ENCODE results near the gene DPP6. TPM values are rescaled to one million over a fixed set of nuclear protein-coding genes. Genes with fewer than 3 reads are reported as not detected.

DPP6 gene
- polyA plus RNA-seq, 1 of the 3 experiments (the other 2 are of a cell fraction), result not detected

GRCh38 chr7:154253810-154254209 lies 201.6 kb downstream of the DPP6 start:
- H3K36me3 ChIP-seq (replicated peaks in 1 of 2; ENCODE audit: control insufficient read depth in 1 of 2, insufficient read depth in 2 of 2, low read length in 1 of 2), result no peaks in the 10 kb centered on the region
- TF ChIP-seq SMC3 (IDR thresholded peaks at IDR 0.05; ENCODE audit: low read depth, low read length) (no peak), ELF1 (IDR thresholded peaks at IDR 0.05) (no peak), MEF2A (IDR thresholded peaks at IDR 0.05; ENCODE audit: borderline replicate concordance, low read depth) (no peak), RCOR1 (IDR thresholded peaks at IDR 0.05; ENCODE audit: low read length) (no peak), YY1 (IDR thresholded peaks at IDR 0.05; ENCODE audit: low read depth) (no peak), RAD21 (IDR thresholded peaks at IDR 0.05; ENCODE audit: low read length) (no peak), RXRA (IDR thresholded peaks at IDR 0.05; ENCODE audit: borderline replicate concordance, low read depth) (no peak), FOXM1 (IDR thresholded peaks at IDR 0.05; ENCODE audit: low read depth) (no peak)
- no peak overlapping the region for H2AFZ ChIP-seq (ENCODE audit: low read depth)
- H4K20me1 ChIP-seq (ENCODE audit: insufficient read depth), result no peaks in the 10 kb centered on the region
- H3K4me1 ChIP-seq (ENCODE audit: control insufficient read depth in 1 of 2, insufficient read depth in 2 of 2, low read depth in 1 of 2, low read length in 1 of 2), result peaks cover 0 to 2% of the 10 kb centered on the region in 2 experiments; a peak in 1 of 4 replicates
- H3K79me2 ChIP-seq (ENCODE audit: insufficient read depth), result no peaks in the 10 kb centered on the region
- H3K9me3 ChIP-seq, result no peaks in the 10 kb centered on the region
- H3K9me2 ChIP-seq, result no peaks in the 10 kb centered on the region
- WGBS (ENCODE audit: low lambda C conversion rate), result 53% methylated on average over 6 of the region's 6 CpGs
- no peak overlapping the region for H3K9ac ChIP-seq
- no peak overlapping the region for H3K4me3 ChIP-seq (ENCODE audit: low read depth in 2 of 2, low read length in 1 of 2)
- no peak for DNase-seq
- POLR2A ChIA-PET, result no interaction called here
- H3K4me2 ChIP-seq, result no peak overlapping the region
- no peaks in the 10 kb centered on the region for H3K27me3 ChIP-seq (ENCODE audit: insufficient read depth)
- CTCF ChIA-PET, result interaction anchor here (1.1 kb wide), 1 partner anchor 251 kb away, joined by 3 read pairs; no protein-coding TSS in a partner anchor
- no peaks in the 10 kb centered on the region for H3F3A ChIP-seq (replicated peaks; ENCODE audit: insufficient read depth)
- no peak overlapping the region for H3K27ac ChIP-seq (ENCODE audit: low read depth in 2 of 2, low read length in 1 of 2)

DNA sequence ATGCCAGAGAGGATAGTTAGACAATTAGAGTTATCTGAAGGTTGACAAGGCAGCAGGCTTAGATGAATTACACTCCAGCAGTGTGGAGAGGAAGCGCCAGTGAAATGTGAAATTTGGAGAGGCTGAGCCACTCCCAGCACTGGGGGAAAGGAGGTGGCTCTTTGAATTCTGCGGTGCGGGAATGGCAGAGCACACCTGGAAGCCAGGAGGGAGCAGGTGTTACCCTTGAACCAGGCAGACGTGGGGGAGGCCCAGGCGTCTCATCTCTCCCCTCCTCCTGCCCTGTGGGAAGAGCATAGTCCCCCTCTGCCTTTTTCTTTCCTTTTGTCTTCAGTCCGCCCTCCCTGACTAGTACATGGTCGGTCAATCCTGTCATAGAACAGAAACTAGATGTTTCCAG lies 203.1 kb downstream of the DPP6 start:
- TF ChIP-seq MAX (IDR thresholded peaks at IDR 0.05; ENCODE audit: low read depth) (no peak), NFIC (IDR thresholded peaks at IDR 0.05; ENCODE audit: borderline replicate concordance) (no peak), TEAD4 (IDR thresholded peaks at IDR 0.05; ENCODE audit: borderline replicate concordance, insufficient read depth) (no peak), RXRA (IDR thresholded peaks at IDR 0.05; ENCODE audit: borderline replicate concordance, low read depth) (no peak), MEF2A (IDR thresholded peaks at IDR 0.05; ENCODE audit: borderline replicate concordance, low read depth) (no peak), FOXM1 (IDR thresholded peaks at IDR 0.05; ENCODE audit: low read depth) (no peak), SIN3A (IDR thresholded peaks at IDR 0.05; ENCODE audit: borderline replicate concordance, low read depth, low read length) (no peak), TCF12 (IDR thresholded peaks at IDR 0.05) (no peak)
- TF ChIP-seq, protein P1, sequence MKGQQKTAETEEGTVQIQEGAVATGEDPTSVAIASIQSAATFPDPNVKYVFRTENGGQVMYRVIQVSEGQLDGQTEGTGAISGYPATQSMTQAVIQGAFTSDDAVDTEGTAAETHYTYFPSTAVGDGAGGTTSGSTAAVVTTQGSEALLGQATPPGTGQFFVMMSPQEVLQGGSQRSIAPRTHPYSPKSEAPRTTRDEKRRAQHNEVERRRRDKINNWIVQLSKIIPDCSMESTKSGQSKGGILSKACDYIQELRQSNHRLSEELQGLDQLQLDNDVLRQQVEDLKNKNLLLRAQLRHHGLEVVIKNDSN (IDR thresholded peaks at IDR 0.05; ENCODE audit: borderline replicate concordance, low read depth), result no peak
- TF ChIP-seq, protein P2, sequence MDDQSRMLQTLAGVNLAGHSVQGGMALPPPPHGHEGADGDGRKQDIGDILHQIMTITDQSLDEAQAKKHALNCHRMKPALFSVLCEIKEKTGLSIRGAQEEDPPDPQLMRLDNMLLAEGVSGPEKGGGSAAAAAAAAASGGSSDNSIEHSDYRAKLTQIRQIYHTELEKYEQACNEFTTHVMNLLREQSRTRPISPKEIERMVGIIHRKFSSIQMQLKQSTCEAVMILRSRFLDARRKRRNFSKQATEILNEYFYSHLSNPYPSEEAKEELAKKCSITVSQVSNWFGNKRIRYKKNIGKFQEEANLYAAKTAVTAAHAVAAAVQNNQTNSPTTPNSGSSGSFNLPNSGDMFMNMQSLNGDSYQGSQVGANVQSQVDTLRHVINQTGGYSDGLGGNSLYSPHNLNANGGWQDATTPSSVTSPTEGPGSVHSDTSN (IDR thresholded peaks at IDR 0.05), result no peak
- TF ChIP-seq, protein P3, sequence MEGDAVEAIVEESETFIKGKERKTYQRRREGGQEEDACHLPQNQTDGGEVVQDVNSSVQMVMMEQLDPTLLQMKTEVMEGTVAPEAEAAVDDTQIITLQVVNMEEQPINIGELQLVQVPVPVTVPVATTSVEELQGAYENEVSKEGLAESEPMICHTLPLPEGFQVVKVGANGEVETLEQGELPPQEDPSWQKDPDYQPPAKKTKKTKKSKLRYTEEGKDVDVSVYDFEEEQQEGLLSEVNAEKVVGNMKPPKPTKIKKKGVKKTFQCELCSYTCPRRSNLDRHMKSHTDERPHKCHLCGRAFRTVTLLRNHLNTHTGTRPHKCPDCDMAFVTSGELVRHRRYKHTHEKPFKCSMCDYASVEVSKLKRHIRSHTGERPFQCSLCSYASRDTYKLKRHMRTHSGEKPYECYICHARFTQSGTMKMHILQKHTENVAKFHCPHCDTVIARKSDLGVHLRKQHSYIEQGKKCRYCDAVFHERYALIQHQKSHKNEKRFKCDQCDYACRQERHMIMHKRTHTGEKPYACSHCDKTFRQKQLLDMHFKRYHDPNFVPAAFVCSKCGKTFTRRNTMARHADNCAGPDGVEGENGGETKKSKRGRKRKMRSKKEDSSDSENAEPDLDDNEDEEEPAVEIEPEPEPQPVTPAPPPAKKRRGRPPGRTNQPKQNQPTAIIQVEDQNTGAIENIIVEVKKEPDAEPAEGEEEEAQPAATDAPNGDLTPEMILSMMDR (IDR thresholded peaks at IDR 0.05), result no peak

More for the DNA sequence above, 203.1 kb downstream of the DPP6 start:
- H3K36me3 ChIP-seq (replicated peaks in 1 of 2; ENCODE audit: control insufficient read depth in 1 of 2, insufficient read depth in 2 of 2, low read length in 1 of 2), result no peaks in the 10 kb centered on the region
- no peaks in the 10 kb centered on the region for H3K9me3 ChIP-seq
- DNase-seq, result peak; percentile 29
- ChIA-PET CTCF (no interaction called here), POLR2A (no interaction called here)
- no peak overlapping the region for H3K9ac ChIP-seq
- H3K27me3 ChIP-seq (ENCODE audit: insufficient read depth), result no peaks in the 10 kb centered on the region
- no peak overlapping the region for H3K27ac ChIP-seq (ENCODE audit: low read depth in 2 of 2, low read length in 1 of 2)
- no peaks in the 10 kb centered on the region for H4K20me1 ChIP-seq (ENCODE audit: insufficient read depth)
- H3F3A ChIP-seq (replicated peaks; ENCODE audit: insufficient read depth), result no peaks in the 10 kb centered on the region
- no peaks in the 10 kb centered on the region for H3K9me2 ChIP-seq
- H3K4me1 ChIP-seq (ENCODE audit: control insufficient read depth in 1 of 2, insufficient read depth in 2 of 2, low read depth in 1 of 2, low read length in 1 of 2), result peaks cover 0 to 2% of the 10 kb centered on the region in 2 experiments; a peak in 1 of 4 replicates
- H3K4me2 ChIP-seq, result no peak overlapping the region
- no peaks in the 10 kb centered on the region for H3K79me2 ChIP-seq (ENCODE audit: insufficient read depth)
- H3K4me3 ChIP-seq (ENCODE audit: low read depth in 2 of 2, low read length in 1 of 2), result no peak overlapping the region
- no peak overlapping the region for H2AFZ ChIP-seq (ENCODE audit: low read depth)
- WGBS (ENCODE audit: low lambda C conversion rate), result 34% methylated on average over 7 of the region's 7 CpGs
